HepG2 (cell line): ENCODE measurements around the gene MRPL42. TPM values are rescaled to one million over a fixed set of nuclear protein-coding genes. Genes with fewer than 3 reads are reported as not detected.
A peak's percentile ranks its signal among the peaks of the same experiment; 100 is the strongest.

Experiments used
- ATAC-seq: fragments of 200-7000 bp; cut with Tn5 transposase; 3 replicates; pipeline ENCODE4 v1.9.1; 2020; ENCODE audit warnings: mild to moderate bottlenecking, moderate library complexity
- BruUV-seq: library from RNA; stranded (reverse); fragments of 400-500 nt; replicated peaks from 2 replicates; lab custom pipeline; 2021; lab: Mats Ljungman, UMichigan
- CTCF ChIA-PET: fragments of 300-600 bp; formaldehyde crosslinking; extraction: SDS; loops from one replicate; lab custom pipeline; 2021; ENCODE audit warnings: low total read pairs, inconsistent platforms, low intra/inter-chr PET ratio; lab: Yijun Ruan, JAX
- POLR2A ChIA-PET: fragments of 350-600 bp; sonication (Branson Sonifier 250); formaldehyde crosslinking; loops from one replicate; lab custom pipeline; 2020; ENCODE audit warnings: antibody characterized with exemption, inconsistent platforms; lab: Yijun Ruan, JAX
- DNase-seq: peaks from one replicate; pipeline ENCODE4 v3.0.0-alpha.2; 2015; ENCODE audit warnings: low spot score
- FAIRE-seq: peaks from 3 replicates; lab custom pipeline; 2011; peaks lifted over from hg19 to GRCh38; lab: Jason Lieb, UNC
- H2AFZ ChIP-seq: one replicate; pipeline ENCODE4 v1.6.1; 2011; ENCODE audit warnings: low read length, inconsistent platforms
- H3K27ac ChIP-seq: fragments of 300-600 bp; 3 replicates; pipeline ENCODE4 v1.8.0; 2011; ENCODE audit warnings: mixed run types, mild to moderate bottlenecking, mixed read lengths, low read length, inconsistent platforms; ENCODE audit not compliant: insufficient read depth; ENCODE audit errors: extremely low read length
- H3K27me3 ChIP-seq, 2 experiments: fragments of 200-600 bp in 1 of 2; 2 replicates in 1 of 2; 3 replicates in 1 of 2; pipeline versions ENCODE4 v1.6.0 to v1.8.0; 2011; ENCODE audit warnings: low read length in 2 of 2, mild to moderate bottlenecking in 2 of 2, moderate library complexity in 2 of 2, inconsistent platforms in 1 of 2; ENCODE audit not compliant: insufficient read depth in 2 of 2, control insufficient read depth in 1 of 2
- H3K36me3 ChIP-seq, 2 experiments: fragments of 200-600 bp in 1 of 2; replicated peaks in 1 of 2; 2 replicates in 1 of 2; 3 replicates in 1 of 2; pipeline versions ENCODE4 v1.5.1 to v1.8.0; 2011; ENCODE audit warnings: low read length in 2 of 2, inconsistent platforms in 1 of 2; ENCODE audit not compliant: insufficient read depth in 2 of 2, control insufficient read depth in 1 of 2
- H3K4me1 ChIP-seq: 2 replicates; pipeline ENCODE4 v1.5.1; 2012; ENCODE audit warnings: low read length, inconsistent platforms; ENCODE audit not compliant: insufficient read depth
- H3K4me2 ChIP-seq: 2 replicates; pipeline ENCODE4 v1.6.0; 2011; ENCODE audit warnings: low read depth, low read length, inconsistent platforms
- H3K4me3 ChIP-seq, 3 experiments: fragments of 200-600 bp in 1 of 3; sonication (generic), shearing (Covaris generic) in 1 of 3; replicated peaks in 1 of 3; 2 replicates each; pipeline ENCODE4 v1.5.1; 2011 to 2016; ENCODE audit warnings: low read length in 3 of 3, inconsistent platforms in 2 of 3, low read depth in 2 of 3, mild to moderate bottlenecking in 2 of 3, control low read depth in 1 of 3, mixed read lengths in 1 of 3; ENCODE audit not compliant: insufficient read depth in 1 of 3
- H3K79me2 ChIP-seq: one replicate; pipeline ENCODE4 v1.6.1; 2011; ENCODE audit warnings: low read length, inconsistent platforms; ENCODE audit not compliant: insufficient read depth
- H3K9ac ChIP-seq: 2 replicates; pipeline ENCODE4 v1.6.0; 2011; ENCODE audit warnings: mild to moderate bottlenecking, low read depth, low read length, inconsistent platforms; ENCODE audit not compliant: insufficient read depth
- H3K9me3 ChIP-seq: 2 replicates; pipeline ENCODE4 v1.5.1; 2012; ENCODE audit warnings: mild to moderate bottlenecking, low read length
- H4K20me1 ChIP-seq: 2 replicates; pipeline ENCODE4 v1.6.0; 2011; ENCODE audit warnings: inconsistent platforms, mild to moderate bottlenecking, low read length, moderate library complexity; ENCODE audit not compliant: insufficient read depth
- FOXK2 ChIP-seq: fragments of 450-650 bp; IDR thresholded peaks from 2 replicates; pipeline ENCODE4 v1.6.1; 2016
- KDM5B ChIP-seq: sonication (generic); formaldehyde crosslinking; IDR thresholded peaks from 2 replicates; pipeline ENCODE4 v1.4.0; 2020; ENCODE audit warnings: missing genetic modification reagents, mild to moderate bottlenecking, borderline replicate concordance
- KLF15 ChIP-seq: sonication (generic); formaldehyde crosslinking; IDR thresholded peaks from 2 replicates; pipeline ENCODE4 v1.8.1; 2023; ENCODE audit warnings: borderline replicate concordance, mild to moderate bottlenecking, inconsistent platforms, missing genetic modification reagents, mixed read lengths
- RARG ChIP-seq: sonication (generic); formaldehyde crosslinking; IDR thresholded peaks from 2 replicates; pipeline ENCODE4 v1.4.0; 2020; ENCODE audit warnings: low read depth, mild to moderate bottlenecking, missing genetic modification reagents
- RBFOX2 ChIP-seq: fragments of 200-400 bp; formaldehyde crosslinking; IDR thresholded peaks from 2 replicates; pipeline ENCODE4 v1.6.1; 2017; ENCODE audit warnings: low read depth, mild to moderate bottlenecking, low read length
- RELA ChIP-seq: sonication (generic); formaldehyde crosslinking; IDR thresholded peaks from 2 replicates; pipeline ENCODE4 v1.4.0; 2020; ENCODE audit warnings: missing genetic modification reagents
- RXRA ChIP-seq: sonication (generic); formaldehyde crosslinking; IDR thresholded peaks from 2 replicates; pipeline ENCODE4 v1.5.1; 2020; ENCODE audit warnings: missing genetic modification reagents
- SRSF1 ChIP-seq: fragments of 200-400 bp; formaldehyde crosslinking; optimal IDR thresholded peaks from 2 replicates; pipeline ENCODE3; 2017; ENCODE audit warnings: mild to moderate bottlenecking, low read depth, low read length, moderate library complexity
- TEAD3 ChIP-seq: optimal IDR thresholded peaks from 2 replicates; pipeline ENCODE3; 2016; ENCODE audit warnings: borderline replicate concordance
- ZNF251 ChIP-seq: sonication (generic); formaldehyde crosslinking; IDR thresholded peaks from 2 replicates; pipeline ENCODE4 v1.9.0; 2021; ENCODE audit warnings: mild to moderate bottlenecking, missing genetic modification reagents
- ZNF589 ChIP-seq: sonication (generic); formaldehyde crosslinking; conservative IDR thresholded peaks from 2 replicates; pipeline ENCODE4 v1.8.0; 2022; ENCODE audit warnings: mild to moderate bottlenecking, moderate library complexity, missing genetic modification reagents
- ZNF616 ChIP-seq: sonication (generic); formaldehyde crosslinking; IDR thresholded peaks from 2 replicates; pipeline ENCODE4 v1.5.0; 2020; ENCODE audit warnings: low read depth, mild to moderate bottlenecking, missing genetic modification reagents
- WGBS: methylation state at CpG from one replicate; pipeline ENCODE4 v1.1.6; 2017; ENCODE audit warnings: low lambda C conversion rate; 5-methylcytosine and 5-hydroxymethylcytosine counted together
- in situ Hi-C: cut with HindIII; loops from 2 replicates; pipeline ENCODE4 v1.10.0; 2017; ENCODE audit warnings: low pct_unique_long_range_greater_than_20kb; ENCODE audit not compliant: extremely low pct_ligation_motif_present
- intact Hi-C: fragments of 100-400 bp; cut with micrococcal nuclease; formaldehyde crosslinking; loops from one replicate; pipeline ENCODE4 v1.10.0; 2022; ENCODE audit not compliant: unreplicated experiment
- polyA plus RNA-seq, 8 experiments: library from polyadenylated mRNA; depleted of rRNA in 3 of 8; stranded (reverse) in 7 of 8; unstranded in 1 of 8; fragments of >200 nt; fragmentation: Illumina TruSeq in 4 of 8; extraction: Trizol in 4 of 8; gene quantifications; 2 replicates each; pipeline versions ENCODE4 v1.2.1 to v1.2.3, GENCODE V29; 2011 to 2016; ENCODE audit warnings: low read depth in 4 of 8, missing spikeins in 1 of 8, mixed read lengths in 1 of 8; ENCODE audit not compliant: insufficient read depth in 1 of 8
- total RNA-seq, 5 experiments: library from RNA; depleted of rRNA; stranded (reverse); fragments of >200 nt; fragmentation: Illumina TruSeq; extraction: Trizol; gene quantifications; 2 replicates each; pipeline ENCODE4 v1.2.3, GENCODE V29; 2016; ENCODE audit warnings: low read depth in 1 of 5
- TF ChIP-seq, protein P1 (sequence below), 2 experiments: sonication (generic) in 1 of 2; formaldehyde crosslinking in 1 of 2; IDR thresholded peaks; 2 replicates each; pipeline versions ENCODE4 v1.4.0 to v1.6.1; 2018 to 2020; ENCODE audit warnings: missing genetic modification reagents in 2 of 2, borderline replicate concordance in 1 of 2, low read depth in 1 of 2, mild to moderate bottlenecking in 1 of 2, missing biosample characterization in 1 of 2
- TF ChIP-seq, protein P2 (sequence below): sonication (generic); formaldehyde crosslinking; IDR thresholded peaks from 2 replicates; pipeline ENCODE4 v1.4.0; 2020; ENCODE audit warnings: missing genetic modification reagents, borderline replicate concordance

MRPL42 gene
- total and polyA plus RNA-seq, 2 of the 13 experiments (the other 11 are each of a cell fraction or from before 2014, with no cell fraction given) = 93.3 to 148 TPM

DNA sequence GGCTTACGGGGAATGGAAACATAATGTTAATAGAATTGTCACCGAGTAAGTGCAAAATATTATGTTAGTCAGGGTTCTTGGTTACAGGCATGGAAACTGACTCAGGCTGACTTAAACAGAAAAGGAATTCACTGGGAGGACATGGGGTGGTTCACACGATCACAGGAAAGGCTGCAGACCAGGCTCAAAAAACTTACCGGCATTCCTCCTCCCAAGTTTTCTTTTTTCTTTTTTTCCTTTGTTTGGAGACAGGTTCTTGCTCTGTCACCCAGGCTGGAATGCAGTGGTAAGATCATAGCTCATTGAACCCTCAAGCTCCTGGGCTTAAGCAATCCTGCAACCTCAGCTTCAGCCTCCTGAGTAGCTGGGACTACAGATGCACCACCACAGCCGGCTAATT is 13.7 kb upstream of the MRPL42 start:
- Histone ChIP-seq H3K79me2 (no peaks in the 10 kb centered on the region), H3K9me3 (no peaks in the 10 kb centered on the region), H4K20me1 (no peaks in the 10 kb centered on the region), H3K27me3 (no peaks in the 10 kb centered on the region), H3K27ac (peak overlapping the region; percentile 57), H3K4me1 (peaks cover 60% of the 10 kb centered on the region), H3K4me2 (peak overlapping the region; percentile 25), H3K9ac (no peak overlapping the region; the same call in 1 of the 2 replicates), H3K36me3 (no peaks in the 10 kb centered on the region), H3K4me3 (no peak overlapping the region), H2AFZ (peak overlapping the region; percentile 31)
- intact Hi-C loops = no loop called here
- ATAC-seq = peak; percentile 70
- no peak for FAIRE-seq
- no peak for DNase-seq
- in situ Hi-C loops = no loop called here
- 38% methylated on average over 5 of the region's 5 CpGs for WGBS
- POLR2A ChIA-PET = interaction anchor here (0.9 kb wide), 1 partner anchor 11 kb away, joined by 4 read pairs; no protein-coding TSS in a partner anchor
- no TSS peak for BruUV-seq
- CTCF ChIA-PET = no interaction called here
- TF ChIP-seq RELA (CRISPR knock-in tag) = no peak
- TF ChIP-seq KLF15 = no peak
- TF ChIP-seq ZNF616 (CRISPR knock-in tag) = no peak
- no peak for TF ChIP-seq ZNF251 (CRISPR knock-in tag)
- TF ChIP-seq, protein P1, sequence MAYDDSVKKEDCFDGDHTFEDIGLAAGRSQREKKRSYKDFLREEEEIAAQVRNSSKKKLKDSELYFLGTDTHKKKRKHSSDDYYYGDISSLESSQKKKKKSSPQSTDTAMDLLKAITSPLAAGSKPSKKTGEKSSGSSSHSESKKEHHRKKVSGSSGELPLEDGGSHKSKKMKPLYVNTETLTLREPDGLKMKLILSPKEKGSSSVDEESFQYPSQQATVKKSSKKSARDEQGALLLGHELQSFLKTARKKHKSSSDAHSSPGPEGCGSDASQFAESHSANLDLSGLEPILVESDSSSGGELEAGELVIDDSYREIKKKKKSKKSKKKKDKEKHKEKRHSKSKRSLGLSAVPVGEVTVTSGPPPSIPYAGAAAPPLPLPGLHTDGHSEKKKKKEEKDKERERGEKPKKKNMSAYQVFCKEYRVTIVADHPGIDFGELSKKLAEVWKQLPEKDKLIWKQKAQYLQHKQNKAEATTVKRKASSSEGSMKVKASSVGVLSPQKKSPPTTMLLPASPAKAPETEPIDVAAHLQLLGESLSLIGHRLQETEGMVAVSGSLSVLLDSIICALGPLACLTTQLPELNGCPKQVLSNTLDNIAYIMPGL (CRISPR knock-in tag; IDR thresholded peaks at IDR 0.05; ENCODE audit: borderline replicate concordance in 1 of 2, low read depth in 1 of 2) = no peak
- no peak for TF ChIP-seq KDM5B (CRISPR knock-in tag)
- TF ChIP-seq FOXK2 = no peak
- TF ChIP-seq RXRA (CRISPR knock-in tag) = no peak
- peak; percentile 58 for TF ChIP-seq TEAD3 (CRISPR knock-in tag)
- no peak for TF ChIP-seq RARG
- no peak for TF ChIP-seq ZNF589 (CRISPR knock-in tag)
- TF ChIP-seq SRSF1 = no peak
- TF ChIP-seq, protein P2, sequence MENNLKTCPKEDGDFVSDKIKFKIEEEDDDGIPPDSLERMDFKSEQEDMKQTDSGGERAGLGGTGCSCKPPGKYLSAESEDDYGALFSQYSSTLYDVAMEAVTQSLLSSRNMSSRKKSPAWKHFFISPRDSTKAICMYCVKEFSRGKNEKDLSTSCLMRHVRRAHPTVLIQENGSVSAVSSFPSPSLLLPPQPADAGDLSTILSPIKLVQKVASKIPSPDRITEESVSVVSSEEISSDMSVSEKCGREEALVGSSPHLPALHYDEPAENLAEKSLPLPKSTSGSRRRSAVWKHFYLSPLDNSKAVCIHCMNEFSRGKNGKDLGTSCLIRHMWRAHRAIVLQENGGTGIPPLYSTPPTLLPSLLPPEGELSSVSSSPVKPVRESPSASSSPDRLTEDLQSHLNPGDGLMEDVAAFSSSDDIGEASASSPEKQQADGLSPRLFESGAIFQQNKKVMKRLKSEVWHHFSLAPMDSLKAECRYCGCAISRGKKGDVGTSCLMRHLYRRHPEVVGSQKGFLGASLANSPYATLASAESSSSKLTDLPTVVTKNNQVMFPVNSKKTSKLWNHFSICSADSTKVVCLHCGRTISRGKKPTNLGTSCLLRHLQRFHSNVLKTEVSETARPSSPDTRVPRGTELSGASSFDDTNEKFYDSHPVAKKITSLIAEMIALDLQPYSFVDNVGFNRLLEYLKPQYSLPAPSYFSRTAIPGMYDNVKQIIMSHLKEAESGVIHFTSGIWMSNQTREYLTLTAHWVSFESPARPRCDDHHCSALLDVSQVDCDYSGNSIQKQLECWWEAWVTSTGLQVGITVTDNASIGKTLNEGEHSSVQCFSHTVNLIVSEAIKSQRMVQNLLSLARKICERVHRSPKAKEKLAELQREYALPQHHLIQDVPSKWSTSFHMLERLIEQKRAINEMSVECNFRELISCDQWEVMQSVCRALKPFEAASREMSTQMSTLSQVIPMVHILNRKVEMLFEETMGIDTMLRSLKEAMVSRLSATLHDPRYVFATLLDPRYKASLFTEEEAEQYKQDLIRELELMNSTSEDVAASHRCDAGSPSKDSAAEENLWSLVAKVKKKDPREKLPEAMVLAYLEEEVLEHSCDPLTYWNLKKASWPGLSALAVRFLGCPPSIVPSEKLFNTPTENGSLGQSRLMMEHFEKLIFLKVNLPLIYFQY (CRISPR knock-in tag) = no peak
- TF ChIP-seq RBFOX2 = no peak
